T-helper 2 cell treated with Interferon-gamma antibody and Interleukin-4, amounts not matched to agents 5 μg/mL and 100 μg/mL, for 36 hours (primary cell): ENCODE data around the gene CKMT1A.
"Not testable (repeated sequence)": the region's sequence is repeated elsewhere in the genome, so short reads cannot be mapped to it uniquely, and the experiment has no call there.

Experiments used
- DNase-seq: peaks from one replicate; pipeline ENCODE4 v3.0.0; 2021; ENCODE audit warnings: low spot score
- H3K27ac Mint-ChIP-seq: one replicate; pipeline ENCODE4 v1.8.0; 2021; ENCODE audit warnings: mild to moderate bottlenecking, mixed read lengths
- H3K27me3 Mint-ChIP-seq: one replicate; pipeline ENCODE4 v1.8.0; 2021; ENCODE audit warnings: low read depth, mixed read lengths
- H3K36me3 Mint-ChIP-seq: one replicate; pipeline ENCODE4 v1.8.0; 2021; ENCODE audit warnings: low read depth, mixed read lengths
- H3K4me1 Mint-ChIP-seq: one replicate; pipeline ENCODE4 v1.8.0; 2021; ENCODE audit warnings: low read depth, mixed read lengths
- H3K4me3 Mint-ChIP-seq: one replicate; pipeline ENCODE4 v1.8.0; 2022; ENCODE audit warnings: mild to moderate bottlenecking, moderate library complexity, mixed read lengths
- H3K9me3 Mint-ChIP-seq: one replicate; pipeline ENCODE4 v1.8.0; 2021; ENCODE audit warnings: mixed read lengths

Gene CKMT1A

DNA sequence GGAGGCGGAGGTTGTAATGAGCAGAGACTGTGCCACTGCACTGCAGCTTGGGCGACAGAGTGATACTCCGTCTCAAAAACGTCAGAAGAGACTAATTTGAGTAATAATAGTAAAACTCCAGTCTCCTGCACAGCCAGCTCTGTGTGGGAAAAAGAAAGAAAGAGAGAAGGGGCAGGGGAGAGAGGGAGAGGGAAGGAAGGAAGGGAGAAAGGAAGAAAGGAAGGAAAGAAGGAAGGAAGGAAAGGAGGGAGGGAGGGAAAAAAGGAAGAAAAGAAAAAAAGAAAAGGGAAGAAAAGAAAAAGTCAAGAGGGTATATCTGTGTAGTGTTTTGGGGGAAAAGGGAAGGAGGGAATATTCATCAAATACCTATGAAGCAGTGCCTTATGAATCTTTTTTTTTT, 29.5 kb downstream of the CKMT1A start:
- no peaks in the 10 kb centered on the region for H3K36me3 Mint-ChIP-seq
- no peaks in the 10 kb centered on the region for H3K9me3 Mint-ChIP-seq
- H3K4me1 Mint-ChIP-seq = no peaks in the 10 kb centered on the region
- H3K27ac Mint-ChIP-seq = no peak overlapping the region
- no peak overlapping the region for H3K4me3 Mint-ChIP-seq
- no peak for DNase-seq
- H3K27me3 Mint-ChIP-seq = peaks cover 16% of the 10 kb centered on the region

DNA sequence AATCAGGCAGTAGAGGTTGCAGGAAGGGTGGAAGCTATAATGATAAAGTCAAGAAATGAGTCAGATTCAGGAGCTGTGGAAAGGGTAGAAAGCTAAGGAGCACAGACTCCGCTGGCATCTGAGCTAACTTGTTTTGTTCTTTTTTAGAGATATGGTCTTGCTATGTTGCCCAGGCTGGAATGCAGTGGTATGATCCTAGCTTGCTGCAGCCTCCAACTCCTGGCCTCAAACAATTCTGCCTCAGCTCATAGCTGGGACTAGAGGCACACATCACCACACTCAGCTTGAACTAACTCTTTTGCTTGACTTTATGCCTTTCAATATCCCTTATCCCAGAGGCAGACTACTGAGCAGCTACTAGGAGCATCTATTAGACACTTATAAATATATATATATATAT, 32.6 kb downstream of the CKMT1A start:
- not testable (repeated sequence) for DNase-seq, H3K36me3 Mint-ChIP-seq, H3K9me3 Mint-ChIP-seq, H3K4me1 Mint-ChIP-seq, H3K27ac Mint-ChIP-seq, H3K27me3 Mint-ChIP-seq, H3K4me3 Mint-ChIP-seq

GRCh38 chr15:43728053-43728725, 34.5 kb downstream of the CKMT1A start:
- not testable (repeated sequence) for H3K4me1 Mint-ChIP-seq, DNase-seq, H3K9me3 Mint-ChIP-seq, H3K36me3 Mint-ChIP-seq, H3K4me3 Mint-ChIP-seq, H3K27me3 Mint-ChIP-seq, H3K27ac Mint-ChIP-seq

- DNase-seq = no peak
- Mint-ChIP-seq H3K27ac (peak overlapping the region; percentile 27), H3K27me3 (peaks cover 5% of the 10 kb centered on the region), H3K9me3 (no peaks in the 10 kb centered on the region), H3K4me3 (no peak overlapping the region), H3K4me1 (peaks cover 9% of the 10 kb centered on the region), H3K36me3 (no peaks in the 10 kb centered on the region)
Measured at GRCh38 chr15:43735416-43735815, 41.8 kb downstream of the CKMT1A start.

GRCh38 chr15:43746245-43746902, 52.7 kb downstream of the CKMT1A start, which contains the start of gene PDIA3:
Gene PDIA3, plus strand, starts transcription at chr15:43746438. Its CDS starts 102 bp downstream, at chr15:43746540.
- Mint-ChIP-seq H3K36me3 (peaks cover 24% of the 10 kb centered on the region), H3K4me3 (peak within 1 kb of the TSS; percentile 99), H3K27ac (peak within 1 kb of the TSS; percentile 98), H3K4me1 (peaks cover 23% of the 10 kb centered on the region)
- DNase-seq = peak; percentile 94
- H3K9me3 Mint-ChIP-seq, H3K27me3 Mint-ChIP-seq: not testable (repeated sequence)

DNA sequence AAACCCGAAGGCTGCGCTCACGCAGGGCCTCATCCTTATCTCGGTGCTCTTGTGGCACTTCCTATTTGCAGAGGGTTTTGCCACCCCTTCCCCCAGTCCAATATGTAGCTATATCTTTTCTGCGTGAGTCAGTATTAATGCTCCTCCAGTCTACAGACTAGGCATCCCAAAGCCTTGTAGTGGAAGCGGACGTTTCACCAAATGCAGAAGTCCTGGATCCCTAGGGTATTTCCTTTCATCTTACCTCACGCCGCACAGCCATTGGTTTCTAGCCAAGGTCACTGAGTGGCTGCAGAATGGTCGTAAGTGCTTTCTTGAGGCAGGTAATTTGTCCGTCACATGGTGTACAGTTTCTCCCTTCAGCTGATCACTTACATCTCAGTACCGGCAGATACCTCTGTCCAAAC, 53.2 kb downstream of the CKMT1A start:
- peaks cover 28% of the 10 kb centered on the region for H3K4me1 Mint-ChIP-seq
- DNase-seq, H3K27me3 Mint-ChIP-seq, H3K9me3 Mint-ChIP-seq: not testable (repeated sequence)
- peak overlapping the region; percentile 99 for H3K4me3 Mint-ChIP-seq
- peaks cover 30% of the 10 kb centered on the region for H3K36me3 Mint-ChIP-seq
- H3K27ac Mint-ChIP-seq = peak overlapping the region; percentile 98

- Mint-ChIP-seq H3K4me1 (peaks cover 34% of the 10 kb centered on the region), H3K27ac (peak overlapping the region; percentile 98), H3K36me3 (peaks cover 40% of the 10 kb centered on the region), H3K9me3 (no peaks in the 10 kb centered on the region), H3K4me3 (peak overlapping the region; percentile 99), H3K27me3 (no peaks in the 10 kb centered on the region)
- no peak for DNase-seq
Measured at GRCh38 chr15:43748376-43748775, 54.7 kb downstream of the CKMT1A start.
